ENCODE measurements around the gene ELOVL2. TPM values are rescaled to one million over a fixed set of nuclear protein-coding genes. Genes with fewer than 3 reads are reported as not detected.

ELOVL2 gene
- total and polyA plus RNA-seq, 10 of the 15 experiments (the other 5 are each of a cell fraction or from before 2014, with no cell fraction given) = 0.01 to 0.03 TPM; not detected in 8

DNA sequence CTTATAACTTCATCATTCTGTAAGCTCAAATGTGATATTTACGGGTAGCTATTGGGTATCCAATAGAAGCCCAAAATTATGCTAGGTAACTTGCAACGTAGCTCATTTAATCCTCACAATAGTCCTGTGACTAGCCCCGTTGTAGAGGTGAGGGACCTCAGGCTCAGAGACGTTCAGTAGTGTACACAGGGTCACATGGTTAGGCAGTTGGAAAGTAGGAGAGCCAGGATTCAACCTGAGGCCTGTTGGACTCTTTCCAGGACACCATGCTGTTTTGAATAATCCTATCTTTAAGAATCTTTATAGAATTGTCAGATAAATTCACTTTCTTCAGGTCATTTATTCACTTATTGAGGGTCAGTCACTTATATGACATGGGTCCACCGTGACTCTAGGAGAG, 9.2 kb upstream of the ELOVL2 start (continued):
- TF ChIP-seq MTA3 (IDR thresholded peaks at IDR 0.05; ENCODE audit: borderline replicate concordance, low read length) = no peak
- TF ChIP-seq TCF12 (IDR thresholded peaks at IDR 0.05; ENCODE audit: low read depth, low read length) = no peak
- TF ChIP-seq CBFB (IDR thresholded peaks at IDR 0.05; ENCODE audit: low read depth) = no peak
- no peak for TF ChIP-seq WRNIP1 (IDR thresholded peaks at IDR 0.05; ENCODE audit: borderline replicate concordance, low read depth, low read length)
- TF ChIP-seq CUX1 (IDR thresholded peaks at IDR 0.05; ENCODE audit: insufficient replicate concordance, low read depth, low read length) = no peak
- TF ChIP-seq BACH1 (IDR thresholded peaks at IDR 0.05; ENCODE audit: borderline replicate concordance) = no peak

DNA sequence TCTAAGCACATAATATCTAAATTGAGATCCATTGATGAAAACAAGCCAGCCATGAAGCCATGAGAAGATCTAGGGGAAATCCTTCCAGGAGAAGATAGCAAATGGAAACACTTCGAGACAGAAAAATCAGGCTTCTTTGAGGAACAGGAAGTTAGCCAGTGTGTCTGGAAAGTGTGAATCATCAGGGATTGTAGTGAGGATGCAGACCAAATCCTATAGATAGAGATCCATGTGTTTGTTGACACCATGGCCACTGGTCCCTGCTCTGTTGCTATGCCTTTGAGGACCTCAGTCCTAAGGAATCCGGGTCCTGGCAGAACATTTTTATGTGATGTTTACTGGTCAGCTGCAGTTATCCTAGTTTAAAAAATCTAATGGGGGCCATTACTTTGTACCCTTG, 6.6 kb upstream of the ELOVL2 start:
- H3K79me2 ChIP-seq (ENCODE audit: control insufficient read depth, insufficient read depth, low read length) = no peaks in the 10 kb centered on the region
- no TSS peak for BruUV-seq (replicated peaks)
- in situ Hi-C loops (cut with MboI) = no loop called here
- POLR2A ChIA-PET = interaction anchor here (0.6 kb wide), 1 partner anchor 177 kb away, joined by 3 read pairs; no protein-coding TSS in a partner anchor
- SMC1A ChIA-PET (ENCODE audit: uncharacterized antibody, unreplicated experiment) = interaction anchor here (1.2 kb wide), 1 partner anchor 16 kb away, joined by 5 read pairs; no protein-coding TSS in a partner anchor
- H3K4me3 ChIP-seq = no peak overlapping the region
- H3K27ac ChIP-seq (ENCODE audit: control insufficient read depth, insufficient read depth) = no peak overlapping the region
- H3K36me3 ChIP-seq (ENCODE audit: control insufficient read depth in 2 of 2, insufficient read depth in 2 of 2, low read length in 1 of 2) = no peaks in the 10 kb centered on the region
- no peaks in the 10 kb centered on the region; a peak in 1 of 4 replicates for H3K27me3 ChIP-seq (replicated peaks in 1 of 2; ENCODE audit: control insufficient read depth in 2 of 2, insufficient read depth in 2 of 2, low read length in 1 of 2)
- FAIRE-seq (no peak), ATAC-seq (no peak), DNase-seq (ENCODE audit: low read depth, low spot score) (no peak)
- RAD21 ChIA-PET (ENCODE audit: unreplicated experiment) = no interaction called here
- TF ChIP-seq ZNF207 (IDR thresholded peaks at IDR 0.05; ENCODE audit: borderline replicate concordance) (no peak), FOS (IDR thresholded peaks at IDR 0.05; ENCODE audit: borderline replicate concordance, extremely low read depth, insufficient read length) (no peak), YY1 (IDR thresholded peaks at IDR 0.05; ENCODE audit: low read depth, low read length) (no peak), KDM1A (IDR thresholded peaks at IDR 0.05; ENCODE audit: borderline replicate concordance) (no peak), CBFB (IDR thresholded peaks at IDR 0.05; ENCODE audit: low read depth) (no peak), TARDBP (IDR thresholded peaks at IDR 0.05; ENCODE audit: borderline replicate concordance) (no peak), RUNX3 (IDR thresholded peaks at IDR 0.05; ENCODE audit: low read length) (no peak), STAT1 (conservative IDR thresholded peaks at IDR 0.05) (no peak), MEF2A (IDR thresholded peaks at IDR 0.05; ENCODE audit: insufficient read depth, low read depth, low read length) (no peak), HDGF (IDR thresholded peaks at IDR 0.05) (no peak), CEBPB (IDR thresholded peaks at IDR 0.05; ENCODE audit: borderline replicate concordance in 1 of 2, low read depth in 2 of 2, low read length in 2 of 2) (no peak), HDAC6 (IDR thresholded peaks at IDR 0.05; ENCODE audit: unreplicated experiment) (no peak)
- TF ChIP-seq, protein P1, sequence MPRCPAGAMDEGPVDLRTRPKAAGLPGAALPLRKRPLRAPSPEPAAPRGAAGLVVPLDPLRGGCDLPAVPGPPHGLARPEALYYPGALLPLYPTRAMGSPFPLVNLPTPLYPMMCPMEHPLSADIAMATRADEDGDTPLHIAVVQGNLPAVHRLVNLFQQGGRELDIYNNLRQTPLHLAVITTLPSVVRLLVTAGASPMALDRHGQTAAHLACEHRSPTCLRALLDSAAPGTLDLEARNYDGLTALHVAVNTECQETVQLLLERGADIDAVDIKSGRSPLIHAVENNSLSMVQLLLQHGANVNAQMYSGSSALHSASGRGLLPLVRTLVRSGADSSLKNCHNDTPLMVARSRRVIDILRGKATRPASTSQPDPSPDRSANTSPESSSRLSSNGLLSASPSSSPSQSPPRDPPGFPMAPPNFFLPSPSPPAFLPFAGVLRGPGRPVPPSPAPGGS (IDR thresholded peaks at IDR 0.05; ENCODE audit: borderline replicate concordance, insufficient read depth, low read depth, low read length, poor library complexity, severe bottlenecking) = no peak
- no peak overlapping the region for H3K4me2 ChIP-seq (ENCODE audit: control insufficient read depth, insufficient read depth)
- H2AFZ ChIP-seq (ENCODE audit: control insufficient read depth, low read depth, low read length) = no peak overlapping the region
- CTCF ChIA-PET = interaction anchor here (0.6 to 1.1 kb wide), 4 partner anchors 14 to 585 kb away, joined by 3 read pairs; no protein-coding TSS in a partner anchor
- intact Hi-C loops (cut with micrococcal nuclease; ENCODE audit: unreplicated experiment) = no loop called here
- no peak overlapping the region for H3K9ac ChIP-seq (ENCODE audit: control insufficient read depth, insufficient read depth, low read length)
- no peaks in the 10 kb centered on the region for H3K9me3 ChIP-seq (replicated peaks; ENCODE audit: control insufficient read depth, insufficient read depth, low read length)
- 15% methylated on average over 2 of the region's 2 CpGs for WGBS (ENCODE audit: insufficient coverage, insufficient replicate concordance, low lambda C conversion rate, missing lambda C conversion rate)
- H3K4me1 ChIP-seq (ENCODE audit: control insufficient read depth, insufficient read depth, low read length) = no peaks in the 10 kb centered on the region
- H4K20me1 ChIP-seq (ENCODE audit: control insufficient read depth, insufficient read depth) = no peaks in the 10 kb centered on the region

All from GM12878 (cell line).